HG03432 (cell line): ENCODE data around the gene CACNB2.

ENCODE experiments used
- ATAC-seq: cut with Tn5 transposase; IDR thresholded peaks from one replicate; pipeline ENCODE4 v1.9.1; 2021; ENCODE audit warnings: mild to moderate bottlenecking, moderate library complexity; ENCODE audit not compliant: unreplicated experiment

The CACNB2 gene

GRCh38 chr10:18278181-18278580 is 138.0 kb downstream of the CACNB2 start:
- ATAC-seq = no peak

GRCh38 chr10:18279173-18279572 is 138.9 kb downstream of the CACNB2 start:
- ATAC-seq = no peak

- no peak for ATAC-seq
Measured at GRCh38 chr10:18282094-18282493, 141.9 kb downstream of the CACNB2 start.

- ATAC-seq = no peak
Measured at GRCh38 chr10:18290651-18291313, 150.6 kb downstream of the CACNB2 start.

GRCh38 chr10:18293536-18294510 is 153.6 kb downstream of the CACNB2 start:
- ATAC-seq = peak; percentile 61

GRCh38 chr10:18294633-18295032 is 154.4 kb downstream of the CACNB2 start:
- no peak for ATAC-seq

GRCh38 chr10:18297659-18298058 is 157.4 kb downstream of the CACNB2 start:
- ATAC-seq = no peak

GRCh38 chr10:18298256-18298655 is 158.0 kb downstream of the CACNB2 start:
- ATAC-seq = no peak

- no peak for ATAC-seq
Measured at GRCh38 chr10:18303851-18304801, 163.9 kb downstream of the CACNB2 start.

GRCh38 chr10:18306031-18306430 is 165.8 kb downstream of the CACNB2 start:
- ATAC-seq = no peak

GRCh38 chr10:18308600-18308999 is 168.4 kb downstream of the CACNB2 start:
- ATAC-seq = no peak

GRCh38 chr10:18310761-18311160 is 170.5 kb downstream of the CACNB2 start:
- no peak for ATAC-seq

GRCh38 chr10:18312374-18313139 is 172.3 kb downstream of the CACNB2 start:
- peak; percentile 95 for ATAC-seq

- no peak for ATAC-seq
Measured at GRCh38 chr10:18313140-18313530, 172.9 kb downstream of the CACNB2 start.

GRCh38 chr10:18313626-18314025 is 173.4 kb downstream of the CACNB2 start:
- ATAC-seq = no peak

- no peak for ATAC-seq
Measured at GRCh38 chr10:18319628-18320027, 179.4 kb downstream of the CACNB2 start.

- ATAC-seq = no peak
Measured at GRCh38 chr10:18321371-18321770, 181.1 kb downstream of the CACNB2 start.

GRCh38 chr10:18323916-18324315 is 183.7 kb downstream of the CACNB2 start:
- no peak for ATAC-seq

GRCh38 chr10:18325410-18325809 is 185.2 kb downstream of the CACNB2 start:
- ATAC-seq = no peak

GRCh38 chr10:18325889-18326531 is 185.8 kb downstream of the CACNB2 start:
- ATAC-seq = no peak
